ENCODE results near the gene FZD2. TPM values are rescaled to one million over a fixed set of nuclear protein-coding genes. Genes with fewer than 3 reads are reported as not detected.

FZD2 gene
- total and polyA plus RNA-seq, 9 of the 15 experiments (the other 6 are each of a cell fraction or from before 2014, with no cell fraction given): 0.03 to 4.5 (median 1.1) TPM; not detected in 1

DNA sequence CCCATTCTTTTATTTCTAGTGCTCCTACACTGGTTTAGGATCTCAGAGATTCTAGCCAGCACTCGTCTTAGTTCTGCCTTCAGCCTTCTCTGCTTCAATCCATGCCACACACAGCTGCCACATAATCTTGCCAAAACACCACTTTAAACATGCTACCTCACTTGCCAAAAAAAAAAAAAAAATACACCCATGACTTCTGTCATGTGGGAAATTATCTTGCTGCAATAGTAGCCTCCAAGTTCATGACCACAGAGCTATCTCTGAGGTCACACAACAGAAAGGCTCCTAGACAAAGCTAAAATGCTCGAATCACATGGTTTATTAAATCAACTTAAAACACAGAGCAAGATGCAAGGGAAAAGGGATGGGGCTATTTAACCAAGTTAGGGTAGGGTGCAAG, 18.1 kb downstream of the FZD2 start (continued):
- TF ChIP-seq ZNF436 (CRISPR knock-in tag; IDR thresholded peaks at IDR 0.05): no peak
- TF ChIP-seq PRPF4 (IDR thresholded peaks at IDR 0.05; ENCODE audit: insufficient read depth, low read depth, low read length, poor library complexity, severe bottlenecking): no peak
- no peak for TF ChIP-seq NFXL1 (CRISPR knock-in tag; IDR thresholded peaks at IDR 0.05)

DNA sequence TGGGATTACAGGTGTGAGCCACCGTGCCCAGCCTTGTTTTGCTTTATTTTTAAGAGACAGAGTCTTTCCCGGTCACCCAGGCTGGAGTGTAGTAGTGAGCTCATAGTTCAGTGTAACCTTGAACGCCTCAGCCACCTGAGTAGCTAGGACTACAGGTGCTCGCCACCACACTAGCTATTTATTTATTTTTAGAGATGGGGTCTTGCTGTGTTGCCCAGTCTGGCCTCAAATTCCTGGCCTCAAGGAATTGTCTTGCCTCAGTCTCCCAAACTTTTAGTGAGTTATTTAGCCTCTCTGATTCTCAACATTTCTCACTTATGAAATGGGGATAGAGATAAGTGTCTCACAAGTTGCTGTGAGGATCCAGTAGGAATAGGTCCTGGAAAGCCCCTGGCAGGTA, 21.7 kb downstream of the FZD2 start:
- Histone ChIP-seq H3K27me3 (ENCODE audit: control insufficient read depth in 2 of 2, insufficient read depth in 2 of 2, low read length in 2 of 2) (peaks cover 20 to 21% of the 10 kb centered on the region in 2 experiments), H3K4me3 (no peak overlapping the region), H3K79me2 (ENCODE audit: control insufficient read depth, insufficient read depth, low read length) (no peaks in the 10 kb centered on the region), H4K20me1 (replicated peaks; ENCODE audit: control insufficient read depth, insufficient read depth, low read length) (no peaks in the 10 kb centered on the region), H3K4me1 (replicated peaks in 1 of 2; ENCODE audit: control insufficient read depth in 2 of 2, insufficient read depth in 2 of 2, low read length in 2 of 2) (0 out of 5 replicates have a peak, but pooled peaks cover 0 to 2% of the 10 kb centered on the region in 2 experiments), H3K9me3 (replicated peaks; ENCODE audit: control insufficient read depth, insufficient read depth, low read depth, low read length) (no peaks in the 10 kb centered on the region), H3K9me1 (ENCODE audit: control insufficient read depth, insufficient read depth, low read length) (no peaks in the 10 kb centered on the region), H2AFZ (ENCODE audit: low read depth, low read length) (no peak overlapping the region), H3K4me2 (ENCODE audit: insufficient read depth, low read length) (no peak overlapping the region), H3K27ac (ENCODE audit: extremely low read depth, low read depth, low read length) (no peak overlapping the region), H3K9ac (ENCODE audit: insufficient read depth in 1 of 2, low read depth in 2 of 2, low read length in 2 of 2) (no peak overlapping the region), H3K36me3 (ENCODE audit: control insufficient read depth, insufficient read depth, low read length) (no peaks in the 10 kb centered on the region)
- no peak for FAIRE-seq
- no peak for ATAC-seq
- TF ChIP-seq RBM25 (IDR thresholded peaks at IDR 0.05; ENCODE audit: low read depth, low read length, severe bottlenecking) (peak; percentile 7), ZNF644 (tag; IDR thresholded peaks at IDR 0.05; ENCODE audit: low read depth) (no peak), BRCA1 (IDR thresholded peaks at IDR 0.05) (no peak), BRCA1 (CRISPR knock-in tag; IDR thresholded peaks at IDR 0.05) (no peak), C11orf30 (IDR thresholded peaks at IDR 0.05; ENCODE audit: low read depth) (no peak), EP300 (IDR thresholded peaks at IDR 0.05; ENCODE audit: low read length) (no peak), ASH1L (IDR thresholded peaks at IDR 0.05; ENCODE audit: borderline replicate concordance, low read depth, partially characterized antibody) (no peak), ZNF121 (CRISPR knock-in tag; conservative IDR thresholded peaks at IDR 0.05) (peak; percentile 66; the same call in 1 of the 2 replicates)
- TF ChIP-seq, protein P1, sequence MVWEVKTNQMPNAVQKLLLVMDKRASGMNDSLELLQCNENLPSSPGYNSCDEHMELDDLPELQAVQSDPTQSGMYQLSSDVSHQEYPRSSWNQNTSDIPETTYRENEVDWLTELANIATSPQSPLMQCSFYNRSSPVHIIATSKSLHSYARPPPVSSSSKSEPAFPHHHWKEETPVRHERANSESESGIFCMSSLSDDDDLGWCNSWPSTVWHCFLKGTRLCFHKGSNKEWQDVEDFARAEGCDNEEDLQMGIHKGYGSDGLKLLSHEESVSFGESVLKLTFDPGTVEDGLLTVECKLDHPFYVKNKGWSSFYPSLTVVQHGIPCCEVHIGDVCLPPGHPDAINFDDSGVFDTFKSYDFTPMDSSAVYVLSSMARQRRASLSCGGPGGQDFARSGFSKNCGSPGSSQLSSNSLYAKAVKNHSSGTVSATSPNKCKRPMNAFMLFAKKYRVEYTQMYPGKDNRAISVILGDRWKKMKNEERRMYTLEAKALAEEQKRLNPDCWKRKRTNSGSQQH (CRISPR knock-in tag; IDR thresholded peaks at IDR 0.05): no peak
- no peak for DNase-seq (ENCODE audit: extremely low read depth in 1 of 4, low spot score in 3 of 4)
- ChIA-PET POLR2A (interaction anchor here (0.6 to 1.9 kb wide), 5 partner anchors 9 to 53 kb away, joined by 3 to 5 read pairs (median 3); partner anchors contain the start of gene FZD2), CTCF (ENCODE audit: low intra/inter-chr PET ratio) (no interaction called here)
- BruUV-seq (replicated peaks): no TSS peak
- in situ Hi-C loops (cut with MboI) (no loop called here), intact Hi-C loops (cut with micrococcal nuclease) (no loop called here)
- WGBS (ENCODE audit: insufficient coverage, low coverage, missing lambda C conversion rate): 2% methylated on average over 4 of the region's 4 CpGs

Data from K562 (cell line).